Measurements from ENCODE around the gene ADAMTS2.

ADAMTS2 gene

DNA sequence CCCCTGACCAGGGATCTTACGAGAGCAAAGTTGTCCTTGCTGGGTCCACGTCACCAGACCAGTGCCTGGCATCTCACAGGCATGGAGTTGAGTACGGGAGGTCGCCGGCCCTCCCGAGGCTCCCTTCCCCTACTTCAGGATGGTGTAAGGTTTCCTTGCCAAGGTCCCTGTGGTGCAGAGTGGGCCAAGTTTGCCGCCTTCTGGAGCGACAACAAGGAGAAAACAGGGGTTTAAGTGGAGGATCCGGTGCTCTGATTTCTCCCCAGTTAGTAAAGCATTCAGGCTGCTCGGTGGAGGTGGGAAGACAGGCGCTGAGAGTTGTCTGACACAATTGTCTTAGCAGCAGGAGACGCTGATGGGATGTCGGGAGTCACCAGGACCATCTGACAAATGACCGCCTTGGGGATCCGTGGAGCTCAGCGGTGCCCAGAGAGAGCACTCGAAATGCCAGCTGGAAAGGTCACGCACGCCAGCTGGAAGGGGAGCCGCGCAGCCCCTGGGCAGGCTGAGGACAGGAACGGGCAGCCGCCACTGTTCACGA lies 37.3 kb downstream of the ADAMTS2 start:
- POLR2A ChIA-PET, result no interaction called here
- CTCF ChIA-PET, result no interaction called here
- H3K4me3 ChIP-seq (ENCODE audit: low read depth, low read length), result no peak overlapping the region
- TF ChIP-seq, protein P1, sequence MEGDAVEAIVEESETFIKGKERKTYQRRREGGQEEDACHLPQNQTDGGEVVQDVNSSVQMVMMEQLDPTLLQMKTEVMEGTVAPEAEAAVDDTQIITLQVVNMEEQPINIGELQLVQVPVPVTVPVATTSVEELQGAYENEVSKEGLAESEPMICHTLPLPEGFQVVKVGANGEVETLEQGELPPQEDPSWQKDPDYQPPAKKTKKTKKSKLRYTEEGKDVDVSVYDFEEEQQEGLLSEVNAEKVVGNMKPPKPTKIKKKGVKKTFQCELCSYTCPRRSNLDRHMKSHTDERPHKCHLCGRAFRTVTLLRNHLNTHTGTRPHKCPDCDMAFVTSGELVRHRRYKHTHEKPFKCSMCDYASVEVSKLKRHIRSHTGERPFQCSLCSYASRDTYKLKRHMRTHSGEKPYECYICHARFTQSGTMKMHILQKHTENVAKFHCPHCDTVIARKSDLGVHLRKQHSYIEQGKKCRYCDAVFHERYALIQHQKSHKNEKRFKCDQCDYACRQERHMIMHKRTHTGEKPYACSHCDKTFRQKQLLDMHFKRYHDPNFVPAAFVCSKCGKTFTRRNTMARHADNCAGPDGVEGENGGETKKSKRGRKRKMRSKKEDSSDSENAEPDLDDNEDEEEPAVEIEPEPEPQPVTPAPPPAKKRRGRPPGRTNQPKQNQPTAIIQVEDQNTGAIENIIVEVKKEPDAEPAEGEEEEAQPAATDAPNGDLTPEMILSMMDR (IDR thresholded peaks at IDR 0.05; ENCODE audit: insufficient read depth, low read length, missing control alignments), result no peak
- DNase-seq (ENCODE audit: low read depth, low spot score), result no peak

DNA sequence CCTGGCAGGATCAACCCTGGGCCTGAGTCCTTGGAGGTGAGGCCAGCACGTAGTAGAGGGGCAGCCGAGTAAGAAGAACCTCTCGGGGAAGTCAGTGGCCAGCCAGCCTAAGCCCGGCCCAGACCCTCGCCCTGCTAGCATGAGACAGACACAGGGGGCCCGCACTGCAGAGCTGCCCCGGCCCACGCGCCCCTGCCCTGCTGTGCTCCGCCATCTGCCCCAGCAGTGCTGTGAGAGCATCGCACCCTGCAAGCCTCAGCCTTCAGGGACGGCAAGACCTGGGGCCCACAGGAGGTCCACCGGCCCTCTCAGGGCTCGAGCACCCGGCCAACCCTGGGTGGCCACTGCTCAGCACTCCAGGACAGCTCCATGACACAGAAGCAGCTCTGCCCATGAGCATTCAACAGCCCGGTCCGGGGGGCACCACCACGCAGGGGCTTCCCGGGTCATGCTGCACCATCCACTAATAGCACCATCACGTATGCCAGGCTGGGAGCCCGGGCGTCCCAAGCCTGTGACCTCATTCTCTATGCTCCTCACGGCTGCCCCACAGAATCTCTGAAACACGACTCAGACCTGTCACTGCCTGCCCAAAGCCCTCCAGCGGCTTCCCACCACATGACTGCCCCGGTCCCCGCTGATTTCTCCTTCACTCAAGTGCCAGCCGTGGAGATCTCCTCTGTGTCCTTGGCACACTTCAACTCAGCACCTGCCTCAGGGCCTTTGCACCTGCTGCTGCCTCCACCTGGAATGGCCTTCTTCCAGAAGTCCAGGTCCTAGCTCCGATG lies 38.1 kb downstream of the ADAMTS2 start:
- no peak overlapping the region for H3K4me3 ChIP-seq (ENCODE audit: low read depth, low read length)
- no peak for DNase-seq (ENCODE audit: low read depth, low spot score)
- CTCF ChIA-PET, result no interaction called here
- POLR2A ChIA-PET, result no interaction called here
- TF ChIP-seq, protein P1 (IDR thresholded peaks at IDR 0.05; ENCODE audit: insufficient read depth, low read length, missing control alignments), result no peak

DNA sequence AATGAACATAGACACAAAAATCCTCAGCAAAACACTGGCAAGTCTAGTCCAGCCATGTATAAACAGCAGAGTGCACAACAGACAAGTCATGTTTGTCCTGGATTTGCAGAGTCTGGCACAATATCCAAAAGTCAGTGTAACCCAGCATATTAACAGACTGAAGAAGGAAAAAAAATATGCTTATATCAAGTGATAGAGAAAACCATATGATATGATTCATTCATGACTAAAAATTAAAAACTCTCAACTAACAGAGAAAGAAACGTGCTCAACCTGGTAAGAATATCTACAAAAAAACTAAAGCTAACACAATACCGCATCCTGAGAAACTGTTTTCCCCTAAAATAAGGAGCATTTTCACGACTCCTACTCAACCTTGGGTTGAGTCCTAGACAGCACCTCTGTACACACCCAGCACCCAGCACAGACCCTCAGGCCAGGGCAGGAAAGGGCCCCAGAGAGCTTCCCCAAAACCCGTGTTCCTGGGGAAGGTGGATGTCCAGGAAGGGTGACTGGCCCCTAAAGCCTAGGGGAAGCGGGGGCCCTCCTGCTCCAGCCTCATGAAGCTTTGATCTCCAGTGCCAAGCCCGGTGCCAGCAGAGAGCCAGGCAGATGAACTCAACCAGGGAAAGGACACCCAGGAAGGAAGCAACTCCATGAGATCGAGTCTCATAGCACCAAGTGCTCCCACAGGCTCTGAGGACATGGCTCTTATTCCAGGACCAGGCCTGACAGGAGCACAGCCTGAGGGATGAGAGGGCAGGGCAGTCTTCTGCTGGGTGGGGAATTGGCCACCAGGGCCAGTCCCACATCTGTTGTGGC lies 38.9 kb downstream of the ADAMTS2 start:
- CTCF ChIA-PET, result no interaction called here
- POLR2A ChIA-PET, result no interaction called here
- no peak for DNase-seq (ENCODE audit: low read depth, low spot score)
- H3K4me3 ChIP-seq (ENCODE audit: low read depth, low read length), result no peak overlapping the region
- TF ChIP-seq, protein P1 (IDR thresholded peaks at IDR 0.05; ENCODE audit: insufficient read depth, low read length, missing control alignments), result no peak

DNA sequence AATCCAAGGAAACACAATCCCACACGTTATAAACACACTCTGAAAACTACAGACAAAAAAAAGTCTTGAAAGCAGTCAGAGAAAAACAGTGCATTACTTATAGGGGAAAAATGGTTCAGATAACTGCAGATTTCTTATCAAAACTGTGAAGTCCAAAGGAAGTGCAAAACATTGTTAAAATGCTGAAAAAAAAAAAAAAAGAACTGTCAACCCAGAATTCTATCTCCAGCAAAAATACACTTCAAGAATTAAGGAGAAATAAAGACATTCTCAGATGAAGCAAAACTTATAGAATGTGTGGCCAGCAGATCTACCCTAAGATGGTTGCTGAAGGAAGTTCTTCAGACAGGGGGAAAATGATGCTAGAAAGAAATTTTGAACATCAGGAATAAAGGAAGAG lies 40.4 kb downstream of the ADAMTS2 start:
- no peak overlapping the region for H3K4me3 ChIP-seq (ENCODE audit: low read depth, low read length)
- ChIA-PET POLR2A (no interaction called here), CTCF (no interaction called here)
- no peak for DNase-seq (ENCODE audit: low read depth, low spot score)
- TF ChIP-seq, protein P1 (IDR thresholded peaks at IDR 0.05; ENCODE audit: insufficient read depth, low read length, missing control alignments), result no peak

DNA sequence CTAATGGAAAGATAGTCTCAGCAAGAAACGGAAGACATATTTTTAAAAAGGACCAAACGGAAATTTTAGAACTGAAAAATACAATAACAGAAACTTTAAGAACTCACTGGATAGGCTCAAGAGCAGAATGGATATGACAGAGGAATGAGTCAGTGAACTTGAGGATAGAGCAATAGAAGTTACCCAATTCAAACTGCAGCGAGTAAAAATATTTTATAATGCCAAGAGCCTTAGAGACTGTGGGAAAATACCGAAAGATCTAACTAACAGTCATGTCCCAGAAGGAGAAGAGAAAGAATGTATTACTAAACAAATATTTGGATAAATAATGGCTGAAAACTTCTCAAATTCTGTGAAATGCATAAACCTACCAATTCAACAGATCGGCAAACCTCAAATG lies 40.8 kb downstream of the ADAMTS2 start:
- TF ChIP-seq, protein P1 (IDR thresholded peaks at IDR 0.05; ENCODE audit: insufficient read depth, low read length, missing control alignments), result no peak
- ChIA-PET CTCF (no interaction called here), POLR2A (no interaction called here)
- no peak overlapping the region for H3K4me3 ChIP-seq (ENCODE audit: low read depth, low read length)
- DNase-seq (ENCODE audit: low read depth, low spot score), result peak; percentile 82
